ENCODE measurements around the gene NT5C3A. TPM values are rescaled to one million over a fixed set of nuclear protein-coding genes. Genes with fewer than 3 reads are reported as not detected.

The NT5C3A gene
- total RNA-seq, 1 donor from 2014 or later: 26.5 TPM

DNA sequence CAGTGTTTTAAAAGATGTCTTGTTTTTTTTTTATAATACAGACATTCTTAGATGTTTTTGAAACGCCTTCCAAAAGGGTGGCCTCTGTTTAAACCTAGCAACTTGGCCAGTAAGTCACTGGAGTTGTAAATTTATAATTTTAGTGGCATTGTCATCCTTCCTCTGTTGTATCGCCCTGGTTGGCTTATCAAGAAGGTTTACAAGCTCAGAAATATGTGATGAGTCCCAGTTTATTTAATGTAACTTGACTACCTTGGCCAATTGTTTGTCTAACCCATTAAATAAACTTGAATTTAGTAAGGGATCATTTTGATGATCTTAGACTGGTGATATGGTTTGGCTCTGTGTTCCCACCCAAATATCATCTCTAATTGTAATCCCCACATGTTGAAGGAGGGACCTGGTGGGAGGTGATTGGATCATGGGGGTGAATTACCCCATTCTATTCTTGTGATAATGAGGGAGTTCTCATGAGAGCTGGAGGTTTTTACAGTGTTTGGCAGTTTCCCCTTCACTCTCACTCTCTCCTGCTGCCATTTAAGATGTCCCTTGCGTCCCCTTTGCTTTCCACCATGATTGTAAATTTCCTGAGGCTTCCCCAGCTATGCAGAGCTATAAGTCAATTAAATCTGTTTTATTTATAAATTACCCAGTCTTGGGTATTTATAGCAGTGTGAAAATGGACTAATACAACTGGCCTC, 13.4 kb upstream of the NT5C3A start:
- DNase-seq (ENCODE audit: low read depth): no peak

GRCh38 chr7:33073243-33073642, 10.7 kb upstream of the NT5C3A start:
- no peak for DNase-seq (ENCODE audit: low read depth)

- peak; percentile 51 for DNase-seq (ENCODE audit: low read depth)
Measured at GRCh38 chr7:33072471-33072870, 9.9 kb upstream of the NT5C3A start.

- no peak for DNase-seq (ENCODE audit: low read depth)
Measured at GRCh38 chr7:33070831-33071230, 8.3 kb upstream of the NT5C3A start.

DNA sequence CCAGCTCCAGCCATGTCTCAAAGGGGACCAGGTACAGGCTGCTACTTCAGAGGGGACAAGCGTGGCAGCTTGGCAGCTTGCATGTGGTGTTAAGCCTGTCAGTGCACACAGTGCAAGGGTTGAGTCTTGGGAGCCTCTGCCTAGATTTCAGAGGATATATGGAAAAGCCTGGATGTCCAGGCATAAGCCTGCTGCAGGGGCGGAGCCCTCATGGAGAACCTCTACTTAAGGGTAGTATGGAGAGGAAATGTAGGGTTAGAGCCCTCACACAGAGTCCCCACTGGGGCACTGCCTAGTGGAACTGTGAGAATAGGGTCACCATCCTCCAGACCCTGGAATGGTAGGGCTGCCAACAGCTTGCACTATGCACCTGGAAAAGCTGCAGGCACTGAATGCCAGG, 7.7 kb upstream of the NT5C3A start:
- no peak for DNase-seq (ENCODE audit: low read depth)

- no peak for DNase-seq (ENCODE audit: low read depth)
Measured at GRCh38 chr7:33067921-33068320, 5.3 kb upstream of the NT5C3A start.

- no peak for DNase-seq (ENCODE audit: low read depth)
Measured at GRCh38 chr7:33066771-33067170, 4.2 kb upstream of the NT5C3A start.

DNA sequence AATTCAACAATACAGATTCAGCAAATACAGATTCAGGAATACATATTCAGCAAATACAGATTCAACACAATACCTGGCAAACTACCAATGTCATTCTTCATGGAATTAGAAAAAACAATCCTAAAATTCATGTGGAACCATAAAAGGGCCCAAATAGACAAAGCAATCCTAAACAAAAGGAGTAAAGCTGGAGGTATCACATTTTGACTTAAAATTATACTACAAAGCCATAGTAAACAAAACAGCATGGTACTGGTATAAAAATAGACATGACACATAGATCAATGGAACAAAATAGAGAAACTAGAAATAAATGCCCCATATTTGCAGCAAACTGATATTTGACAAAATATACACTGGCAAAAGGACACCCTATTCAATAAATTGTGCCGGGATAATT, 3.4 kb upstream of the NT5C3A start:
- DNase-seq (ENCODE audit: low read depth): no peak

GRCh38 chr7:33062782-33063443, 337 bp upstream of the NT5C3A start:
- DNase-seq (ENCODE audit: low read depth): peak; percentile 83

- DNase-seq (ENCODE audit: low read depth): no peak
Measured at GRCh38 chr7:33061282-33061937, 1.2 kb downstream of the NT5C3A start.

DNA sequence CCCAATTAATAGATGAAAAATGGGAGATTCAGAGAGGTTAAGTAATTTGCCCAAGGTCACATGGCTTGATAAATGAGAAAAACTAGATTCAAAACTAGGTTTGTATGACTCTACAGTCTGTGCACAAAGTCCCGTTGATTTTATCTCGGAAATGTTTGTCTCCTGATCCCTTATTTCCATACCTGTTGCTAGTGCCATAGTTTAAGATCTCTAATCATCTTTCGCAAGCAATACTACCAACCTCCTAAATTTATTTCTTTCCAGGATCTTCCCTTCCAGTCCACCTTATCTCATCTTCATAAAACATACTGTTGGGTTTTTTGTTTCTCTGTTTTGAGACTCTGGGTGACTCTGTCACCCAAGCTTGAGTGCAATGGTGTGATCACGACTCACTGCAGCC, 2.9 kb downstream of the NT5C3A start:
- no peak for DNase-seq (ENCODE audit: low read depth)

GRCh38 chr7:33055158-33055557, 7.4 kb downstream of the NT5C3A start:
- DNase-seq (ENCODE audit: low read depth): peak; percentile 25

DNA sequence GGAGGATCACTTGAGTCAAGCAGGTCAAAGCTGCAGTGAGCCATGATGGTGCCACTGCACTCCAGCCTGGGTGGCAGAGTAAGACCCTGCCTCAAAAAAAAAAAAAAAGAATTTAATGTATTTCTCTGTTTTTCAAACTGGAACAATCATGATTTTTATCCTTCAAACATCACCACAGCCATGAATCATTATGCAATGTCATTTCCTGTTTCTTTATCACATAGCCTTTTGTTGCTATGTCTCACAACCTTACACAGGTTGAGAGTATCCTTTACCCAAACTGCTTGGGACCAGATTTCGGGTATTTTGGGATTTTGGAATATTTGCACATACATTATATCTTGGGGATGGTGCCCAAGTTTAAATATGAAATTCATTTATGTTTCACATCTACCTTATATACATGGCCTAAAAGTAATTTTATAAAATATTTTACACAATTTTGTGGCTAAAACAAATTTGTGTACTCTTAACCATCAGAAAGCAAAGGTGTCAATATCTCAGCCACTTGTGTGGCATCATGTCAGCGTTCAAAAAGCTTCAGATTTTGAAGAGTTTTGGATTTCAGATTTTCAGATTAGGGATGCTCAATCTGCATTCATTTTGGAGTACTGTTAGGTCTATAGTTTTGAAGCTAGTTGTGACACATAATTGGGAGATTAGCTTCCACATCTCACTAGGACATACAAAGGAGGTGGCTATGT, 8.2 kb downstream of the NT5C3A start:
- peak; percentile 34 for DNase-seq (ENCODE audit: low read depth)

- DNase-seq (ENCODE audit: low read depth): no peak
Measured at GRCh38 chr7:33053721-33054120, 8.9 kb downstream of the NT5C3A start.

DNA sequence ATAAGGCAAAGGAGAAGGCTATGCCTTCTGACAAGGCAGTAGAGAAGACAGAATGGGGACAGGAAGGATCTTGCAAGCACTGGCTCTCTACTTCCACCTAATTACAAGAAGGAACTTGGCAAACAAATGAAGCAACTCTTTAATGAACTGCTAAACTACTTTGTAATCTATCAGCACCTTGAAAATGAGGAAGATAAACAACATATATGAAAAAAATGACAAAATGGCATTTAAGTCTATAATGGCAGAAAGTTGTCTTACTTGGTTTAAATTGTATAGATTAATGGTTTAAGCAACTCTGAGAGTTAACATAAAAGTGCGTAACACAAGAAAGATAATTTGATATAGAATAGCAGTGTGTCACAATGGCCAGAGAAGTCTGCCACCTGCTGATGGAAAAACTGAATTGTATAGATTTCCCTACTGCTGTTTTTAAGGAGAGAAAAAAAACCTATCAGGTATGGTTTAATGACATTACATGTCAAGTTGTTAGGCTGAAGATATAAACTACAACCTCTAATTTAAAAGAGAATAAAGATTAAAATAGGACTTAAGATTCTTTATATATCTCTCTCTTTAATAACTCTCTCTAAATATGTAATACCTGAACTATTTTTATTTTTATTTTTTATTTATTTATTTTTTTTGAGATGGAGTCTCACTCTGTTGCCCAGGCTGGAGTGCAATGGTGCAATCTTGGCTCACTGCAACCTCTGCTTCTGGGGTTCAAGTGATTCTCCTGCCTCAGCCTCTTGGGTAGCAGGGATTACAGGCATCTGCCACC, 11.8 kb downstream of the NT5C3A start:
- peak; percentile 62 for DNase-seq (ENCODE audit: low read depth)

- DNase-seq (ENCODE audit: low read depth): no peak
Measured at GRCh38 chr7:33048704-33049103, 13.9 kb downstream of the NT5C3A start.

DNA sequence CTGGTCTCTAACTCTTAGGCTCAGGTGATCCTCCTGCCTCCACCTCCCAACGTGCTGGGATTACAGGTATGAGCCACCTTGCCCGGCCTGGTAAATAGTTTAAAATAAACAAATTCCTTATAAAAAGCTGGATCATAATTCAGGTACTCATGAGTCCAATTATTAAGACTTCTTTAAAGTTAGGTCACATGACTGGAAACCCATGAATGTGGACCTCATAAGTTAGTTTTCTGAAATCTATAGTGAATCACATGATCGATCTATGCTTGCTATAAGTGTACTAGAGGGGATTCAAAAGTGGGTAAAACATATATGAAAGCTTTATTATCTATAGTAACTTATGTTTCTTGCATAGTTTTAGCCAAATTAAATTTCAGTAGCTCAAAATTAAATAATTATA, 14.3 kb downstream of the NT5C3A start:
- DNase-seq (ENCODE audit: low read depth): no peak

- no peak for DNase-seq (ENCODE audit: low read depth)
Measured at GRCh38 chr7:33044986-33045385, 17.6 kb downstream of the NT5C3A start.

DNA sequence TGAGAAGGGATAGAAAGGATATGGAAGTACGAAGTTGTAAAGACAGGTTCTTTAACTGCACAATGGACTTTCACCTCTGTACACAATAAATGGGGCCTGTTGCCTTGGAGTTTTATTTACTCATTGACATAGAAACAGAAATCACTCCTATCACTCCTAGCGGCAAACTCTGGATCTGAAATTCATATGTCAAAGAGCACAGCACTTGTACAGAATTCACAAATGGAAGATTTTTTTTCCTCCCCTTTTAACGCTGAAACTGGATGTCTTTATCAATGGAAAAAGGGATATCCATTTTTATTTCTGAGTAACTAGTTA, 18.2 kb downstream of the NT5C3A start:
- DNase-seq (ENCODE audit: low read depth): peak; percentile 76

DNA sequence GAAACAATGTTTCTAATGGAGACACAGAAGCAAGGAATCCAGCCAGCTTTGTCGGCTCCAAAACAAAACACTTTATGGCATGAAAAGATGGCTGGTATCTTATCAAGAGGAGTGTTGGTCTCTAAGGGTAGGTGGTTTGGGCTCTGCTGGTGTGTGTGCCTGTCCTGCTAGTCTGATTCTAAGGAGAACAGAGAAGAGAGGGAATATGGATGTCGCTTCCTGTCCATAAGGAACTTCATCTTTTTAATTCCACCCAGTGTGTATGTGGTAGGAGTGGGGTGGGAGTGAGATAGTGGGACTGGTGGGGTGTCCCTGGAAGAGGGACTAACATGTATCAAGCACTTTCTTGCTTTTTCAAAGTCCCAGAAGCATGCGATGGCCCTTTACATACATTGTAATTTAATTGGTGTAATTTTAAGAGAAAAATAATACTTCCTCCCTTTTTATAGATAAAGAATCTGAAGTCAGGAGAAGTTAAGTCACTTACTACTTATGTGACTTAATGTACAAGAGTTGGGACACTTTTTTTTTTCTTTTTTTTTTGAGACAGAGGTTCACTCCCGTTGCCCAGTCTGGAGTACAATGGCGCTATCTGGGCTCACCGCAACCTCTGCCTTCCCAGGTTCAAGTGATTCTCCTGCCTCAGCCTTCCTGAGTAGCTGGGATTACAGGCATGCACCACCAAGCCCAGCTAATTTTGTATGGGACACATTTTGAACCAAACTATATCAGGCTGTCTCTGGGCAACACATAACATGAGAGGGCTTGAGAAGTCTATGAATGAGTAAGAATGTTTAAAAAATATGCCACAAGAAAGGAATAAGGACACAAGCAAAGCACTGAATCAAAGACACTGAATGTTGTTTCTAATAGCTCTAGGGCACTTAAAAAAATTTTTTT, 18.8 kb downstream of the NT5C3A start:
- no peak for DNase-seq (ENCODE audit: low read depth)
